ENCODE results near the gene C21orf58. TPM values are rescaled to one million over a fixed set of nuclear protein-coding genes. Genes with fewer than 3 reads are reported as not detected.

Gene C21orf58
- total RNA-seq, 1 experiment from 2014 or later = 15.3 TPM

GRCh38 chr21:46255166-46255565 is 68.5 kb downstream of the C21orf58 start:
- Histone ChIP-seq H2AFZ (ENCODE audit: low read length) (no peak overlapping the region), H3K9ac (ENCODE audit: low read length) (no peak overlapping the region), H3K4me2 (ENCODE audit: low read length) (no peak overlapping the region), H3K9me3 (ENCODE audit: low read length) (no peaks in the 10 kb centered on the region), H3K4me3 (ENCODE audit: low read length) (no peak overlapping the region), H3K36me3 (ENCODE audit: low read depth, low read length) (peaks cover 62% of the 10 kb centered on the region), H4K20me1 (ENCODE audit: low read length) (no peaks in the 10 kb centered on the region), H3K27ac (ENCODE audit: low read length) (no peak overlapping the region), H3K9me2 (replicated peaks; ENCODE audit: low read length) (no peaks in the 10 kb centered on the region), H3F3A (ENCODE audit: low read length, unreplicated experiment) (no peaks in the 10 kb centered on the region), H3K79me2 (ENCODE audit: low read length) (no peaks in the 10 kb centered on the region), H3K4me1 (ENCODE audit: insufficient read depth, low read length) (no peaks in the 10 kb centered on the region), H3K27me3 (ENCODE audit: low read length) (no peaks in the 10 kb centered on the region)
- BruUV-seq (replicated peaks) = no TSS peak
- intact Hi-C loops (cut with micrococcal nuclease) = no loop called here
- TF ChIP-seq EZH2phosphoT487 (IDR thresholded peaks at IDR 0.05; ENCODE audit: borderline replicate concordance, low read length) = no peak
- TF ChIP-seq CTCF (conservative IDR thresholded peaks at IDR 0.05; ENCODE audit: low read depth, low read length) = no peak
- TF ChIP-seq EZH2 (IDR thresholded peaks at IDR 0.05; ENCODE audit: low read length, unreplicated experiment) = no peak
- DNase-seq = no peak
- ChIA-PET POLR2A (ENCODE audit: unreplicated experiment) (no interaction called here), CTCF (no interaction called here)
- ATAC-seq = no peak

GRCh38 chr21:46254208-46254975 is 69.3 kb downstream of the C21orf58 start:
- intact Hi-C loops (cut with micrococcal nuclease) = no loop called here
- no peak overlapping the region for H3K4me3 ChIP-seq (ENCODE audit: low read length)
- H3K36me3 ChIP-seq (ENCODE audit: low read depth, low read length) = peaks cover 69% of the 10 kb centered on the region
- no peak overlapping the region for H3K9ac ChIP-seq (ENCODE audit: low read length)
- H3K79me2 ChIP-seq (ENCODE audit: low read length) = no peaks in the 10 kb centered on the region
- ChIA-PET POLR2A (ENCODE audit: unreplicated experiment) (no interaction called here), CTCF (interaction anchor here (0.6 kb wide), 1 partner anchor 31 kb away, joined by 3 read pairs; no protein-coding TSS in a partner anchor)
- H3K9me2 ChIP-seq (replicated peaks; ENCODE audit: low read length) = no peaks in the 10 kb centered on the region
- no peaks in the 10 kb centered on the region for H3F3A ChIP-seq (ENCODE audit: low read length, unreplicated experiment)
- H3K27ac ChIP-seq (ENCODE audit: low read length) = no peak overlapping the region
- BruUV-seq (replicated peaks) = no TSS peak
- no peaks in the 10 kb centered on the region for H4K20me1 ChIP-seq (ENCODE audit: low read length)
- no peaks in the 10 kb centered on the region for H3K4me1 ChIP-seq (ENCODE audit: insufficient read depth, low read length)
- DNase-seq (no peak), ATAC-seq (no peak)
- no peak overlapping the region for H3K4me2 ChIP-seq (ENCODE audit: low read length)
- TF ChIP-seq EZH2phosphoT487 (IDR thresholded peaks at IDR 0.05; ENCODE audit: borderline replicate concordance, low read length) = no peak
- no peak for TF ChIP-seq EZH2 (IDR thresholded peaks at IDR 0.05; ENCODE audit: low read length, unreplicated experiment)
- TF ChIP-seq CTCF (conservative IDR thresholded peaks at IDR 0.05; ENCODE audit: low read depth, low read length) = no peak
- H2AFZ ChIP-seq (ENCODE audit: low read length) = no peak overlapping the region
- no peaks in the 10 kb centered on the region for H3K9me3 ChIP-seq (ENCODE audit: low read length)
- no peaks in the 10 kb centered on the region for H3K27me3 ChIP-seq (ENCODE audit: low read length)

GRCh38 chr21:46253610-46254124 is 70.0 kb downstream of the C21orf58 start:
- no peak overlapping the region for H3K4me3 ChIP-seq (ENCODE audit: low read length)
- POLR2A ChIA-PET (ENCODE audit: unreplicated experiment) = no interaction called here
- CTCF ChIA-PET = no interaction called here
- H3K9me3 ChIP-seq (ENCODE audit: low read length) = no peaks in the 10 kb centered on the region
- H3K4me2 ChIP-seq (ENCODE audit: low read length) = no peak overlapping the region
- no peaks in the 10 kb centered on the region for H3K79me2 ChIP-seq (ENCODE audit: low read length)
- intact Hi-C loops (cut with micrococcal nuclease) = no loop called here
- no peaks in the 10 kb centered on the region for H3K27me3 ChIP-seq (ENCODE audit: low read length)
- no peaks in the 10 kb centered on the region for H3F3A ChIP-seq (ENCODE audit: low read length, unreplicated experiment)
- H4K20me1 ChIP-seq (ENCODE audit: low read length) = no peaks in the 10 kb centered on the region
- BruUV-seq (replicated peaks) = no TSS peak
- peaks cover 67% of the 10 kb centered on the region for H3K36me3 ChIP-seq (ENCODE audit: low read depth, low read length)
- H2AFZ ChIP-seq (ENCODE audit: low read length) = no peak overlapping the region
- H3K4me1 ChIP-seq (ENCODE audit: insufficient read depth, low read length) = no peaks in the 10 kb centered on the region
- no peak for TF ChIP-seq EZH2phosphoT487 (IDR thresholded peaks at IDR 0.05; ENCODE audit: borderline replicate concordance, low read length)
- DNase-seq (no peak), ATAC-seq (no peak)
- no peak overlapping the region for H3K9ac ChIP-seq (ENCODE audit: low read length)
- H3K27ac ChIP-seq (ENCODE audit: low read length) = no peak overlapping the region
- no peaks in the 10 kb centered on the region for H3K9me2 ChIP-seq (replicated peaks; ENCODE audit: low read length)
